Smooth muscle cell (in vitro differentiated cells): ENCODE results near the gene ARRDC3. TPM values are rescaled to one million over a fixed set of nuclear protein-coding genes. Genes with fewer than 3 reads are reported as not detected.

Experiments
- DNase-seq: peaks from one replicate; lab custom pipeline; 2025; ENCODE audit not compliant: unreplicated experiment; lab: John Stamatoyannopoulos, UW
- H2AFZ ChIP-seq: fragments of 200-600 bp; sonication (generic); 2 replicates; pipeline ENCODE4 v1.6.0; 2016; ENCODE audit warnings: antibody characterized with exemption, low read depth, mild to moderate bottlenecking
- H3F3A ChIP-seq: fragments of 200-600 bp; sonication (generic); 2 replicates; pipeline ENCODE4 v1.6.0; 2017; ENCODE audit warnings: antibody characterized with exemption, low read depth
- H3K27ac ChIP-seq: fragments of 200-600 bp; sonication (generic); 2 replicates; pipeline ENCODE4 v1.5.1; 2016; ENCODE audit warnings: low read depth, mild to moderate bottlenecking
- H3K27me3 ChIP-seq: fragments of 200-600 bp; sonication (generic); 2 replicates; pipeline ENCODE4 v1.6.1; 2016; ENCODE audit warnings: low read depth, mild to moderate bottlenecking
- H3K36me3 ChIP-seq: fragments of 200-600 bp; sonication (generic); 2 replicates; pipeline ENCODE4 v1.5.1; 2016; ENCODE audit warnings: low read depth
- H3K4me1 ChIP-seq: fragments of 200-600 bp; sonication (generic); 2 replicates; pipeline ENCODE4 v1.5.1; 2016; ENCODE audit warnings: low read depth
- H3K4me2 ChIP-seq: fragments of 200-600 bp; sonication (generic); 2 replicates; pipeline ENCODE4 v1.6.0; 2016; ENCODE audit warnings: mild to moderate bottlenecking
- H3K4me3 ChIP-seq: fragments of 200-600 bp; sonication (generic); 2 replicates; pipeline ENCODE4 v1.5.1; 2016; ENCODE audit warnings: mild to moderate bottlenecking
- H3K79me2 ChIP-seq: fragments of 200-600 bp; sonication (generic); 2 replicates; pipeline ENCODE4 v1.6.0; 2016; ENCODE audit warnings: low read depth, mild to moderate bottlenecking
- H3K9ac ChIP-seq: fragments of 200-600 bp; sonication (generic); 2 replicates; pipeline ENCODE4 v1.6.0; 2016; ENCODE audit warnings: low read depth
- H3K9me3 ChIP-seq: fragments of 200-600 bp; sonication (generic); replicated peaks from 2 replicates; pipeline ENCODE4 v1.5.1; 2016; ENCODE audit warnings: low read depth
- H4K20me1 ChIP-seq: fragments of 200-600 bp; sonication (generic); 2 replicates; pipeline ENCODE4 v1.6.0; 2016; ENCODE audit warnings: low read depth
- CTCF ChIP-seq: fragments of 200-600 bp; sonication (generic); IDR thresholded peaks from 2 replicates; pipeline ENCODE4 v1.5.1; 2017; ENCODE audit warnings: borderline replicate concordance, mild to moderate bottlenecking, antibody characterized with exemption; ENCODE audit not compliant: insufficient read depth, poor library complexity, severe bottlenecking
- WGBS: methylation state at CpG from one replicate; pipeline ENCODE4 v1.1.7; 2016; ENCODE audit warnings: low lambda C conversion rate; 5-methylcytosine and 5-hydroxymethylcytosine counted together
- polyA plus RNA-seq: library from polyadenylated mRNA; unstranded; fragments of >200 nt; fragmentation: Nextera tagmentation; extraction: Ambion mirVana; gene quantifications from 2 replicates; pipeline ENCODE4 v1.2.1, GENCODE V29; 2016
- total RNA-seq: library from RNA; depleted of rRNA; stranded (reverse); fragments of >200 nt; gene quantifications from 2 replicates; pipeline ENCODE4 v1.2.3, GENCODE V29; 2014

The ARRDC3 gene
- total and polyA plus RNA-seq, 2 experiments from 2014 or later: 27.1 to 95.0 TPM

GRCh38 chr5:91380491-91381238, 2.5 kb downstream of the ARRDC3 start:
- Histone ChIP-seq H3K27ac (peak overlapping the region; percentile 93), H3F3A (peaks cover 37% of the 10 kb centered on the region), H3K4me2 (peak overlapping the region; percentile 98), H3K9me3 (no peaks in the 10 kb centered on the region), H3K36me3 (peaks cover 20% of the 10 kb centered on the region), H3K9ac (peak overlapping the region; percentile 90), H3K4me1 (peaks cover 30% of the 10 kb centered on the region), H3K79me2 (peaks cover 70% of the 10 kb centered on the region), H3K27me3 (no peaks in the 10 kb centered on the region), H3K4me3 (peak overlapping the region; percentile 83), H2AFZ (peak overlapping the region; percentile 2), H4K20me1 (peaks cover 52% of the 10 kb centered on the region)
- no peak for TF ChIP-seq CTCF
- peak; percentile 85 for DNase-seq
- WGBS: under 1% methylated on average over 39 of the region's 42 CpGs

DNA sequence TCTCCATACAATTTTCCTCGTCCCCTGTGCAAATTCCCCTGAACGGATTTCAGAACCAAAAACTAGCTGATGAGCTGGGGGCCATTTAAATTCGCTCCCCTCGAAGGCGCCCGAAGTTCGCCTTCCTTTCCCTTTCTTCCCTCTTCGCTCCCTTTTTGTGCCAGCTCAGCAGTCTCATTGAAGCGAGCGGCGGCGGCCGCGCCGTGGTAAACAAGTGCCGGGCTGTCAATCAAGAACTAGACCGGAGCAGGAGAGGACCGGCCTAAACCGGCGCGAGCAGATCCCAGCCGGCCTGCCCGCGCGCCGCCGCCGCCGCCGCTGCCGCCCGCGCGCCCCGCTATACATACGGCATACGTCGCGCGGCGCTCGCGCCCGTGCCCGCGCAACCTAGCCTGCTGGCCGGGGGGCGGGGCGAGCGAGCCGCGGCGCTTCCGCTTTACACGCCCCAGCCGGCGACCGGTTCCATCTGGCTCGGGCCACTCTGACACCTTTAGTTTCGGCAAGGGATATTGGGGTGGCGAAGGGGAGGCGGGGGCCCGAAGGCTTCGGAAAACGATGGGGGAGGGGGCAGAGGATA, 3.1 kb downstream of the ARRDC3 start:
- Histone ChIP-seq H3K4me2 (peak overlapping the region; percentile 98), H3K4me1 (peaks cover 30% of the 10 kb centered on the region), H3K27me3 (no peaks in the 10 kb centered on the region), H3K79me2 (peaks cover 76% of the 10 kb centered on the region), H3K27ac (peak overlapping the region; percentile 93), H3K4me3 (peak overlapping the region; percentile 83), H3K9me3 (no peaks in the 10 kb centered on the region), H3F3A (peaks cover 39% of the 10 kb centered on the region), H3K9ac (peak overlapping the region; percentile 94), H2AFZ (peak overlapping the region; percentile 76), H4K20me1 (peaks cover 58% of the 10 kb centered on the region), H3K36me3 (peaks cover 21% of the 10 kb centered on the region)
- under 1% methylated on average over 23 of the region's 65 CpGs for WGBS
- no peak for TF ChIP-seq CTCF
- peak; percentile 66 for DNase-seq

DNA sequence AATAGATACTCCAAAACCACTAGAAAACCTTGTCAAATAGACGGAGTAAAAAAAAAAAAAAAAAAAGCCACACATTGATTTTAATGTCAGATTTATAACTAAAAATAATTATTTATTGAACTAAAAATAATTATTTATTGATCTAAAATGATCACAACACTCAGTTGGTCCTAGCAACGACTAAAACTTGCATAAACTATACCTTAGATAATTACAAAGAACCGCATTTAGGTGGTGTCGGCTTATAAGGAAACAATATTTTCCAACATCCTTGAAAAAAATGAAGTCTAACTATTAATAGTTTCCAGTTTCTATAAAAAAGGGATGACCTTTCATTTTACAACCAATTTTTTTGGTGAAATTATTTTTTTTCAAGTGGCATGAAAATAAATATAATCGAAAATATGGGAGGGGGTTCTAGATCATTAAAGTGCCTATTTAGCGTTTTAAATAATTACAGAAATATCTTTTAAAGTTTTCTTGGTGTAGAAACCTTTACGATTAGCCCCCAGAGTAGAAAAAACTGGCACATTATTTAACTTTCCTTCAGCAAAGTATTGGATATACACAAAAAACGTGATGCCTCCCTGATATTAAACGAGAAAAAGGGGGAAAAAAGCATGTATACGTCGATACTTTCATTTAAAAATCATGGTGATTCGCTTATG, 3.7 kb downstream of the ARRDC3 start:
- Histone ChIP-seq H3K27ac (peak overlapping the region; percentile 93), H4K20me1 (peaks cover 64% of the 10 kb centered on the region), H3K4me1 (peaks cover 26% of the 10 kb centered on the region), H3F3A (peaks cover 42% of the 10 kb centered on the region), H3K9me3 (no peaks in the 10 kb centered on the region), H3K9ac (peak overlapping the region; percentile 94), H3K36me3 (peaks cover 23% of the 10 kb centered on the region), H3K27me3 (no peaks in the 10 kb centered on the region), H2AFZ (peak overlapping the region; percentile 76), H3K4me2 (peak overlapping the region; percentile 95), H3K4me3 (peak overlapping the region; percentile 83), H3K79me2 (peaks cover 82% of the 10 kb centered on the region)
- 11% methylated on average over 12 of the region's 12 CpGs for WGBS
- DNase-seq: no peak
- no peak for TF ChIP-seq CTCF
